Fibroblast of mammary gland (primary cell): Measurements from ENCODE around the gene SLC25A47.
A peak's percentile ranks its signal among the peaks of the same experiment; 100 is the strongest.
"Not testable (repeated sequence)": the region's sequence is repeated elsewhere in the genome, so short reads cannot be mapped to it uniquely, and the experiment has no call there.

Experiments
- DNase-seq: peaks from one replicate; pipeline ENCODE4 v3.0.0-alpha.2; 2010; ENCODE audit warnings: low read depth
- H3K4me3 ChIP-seq: 2 replicates; pipeline ENCODE4 v1.5.1; 2011; ENCODE audit warnings: low read depth, mild to moderate bottlenecking, low read length, moderate library complexity; ENCODE audit not compliant: control insufficient read depth
- TF ChIP-seq, protein P1 (sequence below): conservative IDR thresholded peaks from 2 replicates; pipeline ENCODE4 v1.5.1; 2011; ENCODE audit warnings: low read depth, low read length, inconsistent platforms; ENCODE audit not compliant: control insufficient read depth, insufficient read depth

The SLC25A47 gene

DNA sequence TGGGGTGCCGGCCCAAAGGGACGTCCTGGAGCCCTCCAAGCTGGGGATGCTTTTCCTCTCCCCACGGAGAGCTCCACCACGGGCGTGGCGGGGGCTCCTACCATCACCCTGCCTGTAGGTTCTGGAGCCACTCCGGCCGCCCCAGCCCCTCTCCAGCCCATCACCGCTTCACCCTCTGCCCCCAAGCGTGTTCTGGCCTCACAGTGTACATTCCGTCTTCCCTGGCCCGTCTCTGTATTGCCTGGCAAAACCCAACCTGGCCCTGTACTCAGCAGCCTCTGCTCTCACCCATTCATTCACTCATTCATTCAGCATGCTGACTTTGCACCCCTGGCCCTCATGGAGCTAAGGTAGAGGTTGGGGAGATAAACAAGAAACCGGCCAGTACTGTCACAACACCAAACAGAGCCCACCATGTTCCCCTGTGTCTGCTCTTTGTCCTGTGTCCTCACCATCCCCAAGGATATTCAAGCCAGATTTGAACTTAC, 37.2 kb upstream of the SLC25A47 start:
- peak overlapping the region; percentile 52 for H3K4me3 ChIP-seq
- DNase-seq: no peak
- TF ChIP-seq, protein P1, sequence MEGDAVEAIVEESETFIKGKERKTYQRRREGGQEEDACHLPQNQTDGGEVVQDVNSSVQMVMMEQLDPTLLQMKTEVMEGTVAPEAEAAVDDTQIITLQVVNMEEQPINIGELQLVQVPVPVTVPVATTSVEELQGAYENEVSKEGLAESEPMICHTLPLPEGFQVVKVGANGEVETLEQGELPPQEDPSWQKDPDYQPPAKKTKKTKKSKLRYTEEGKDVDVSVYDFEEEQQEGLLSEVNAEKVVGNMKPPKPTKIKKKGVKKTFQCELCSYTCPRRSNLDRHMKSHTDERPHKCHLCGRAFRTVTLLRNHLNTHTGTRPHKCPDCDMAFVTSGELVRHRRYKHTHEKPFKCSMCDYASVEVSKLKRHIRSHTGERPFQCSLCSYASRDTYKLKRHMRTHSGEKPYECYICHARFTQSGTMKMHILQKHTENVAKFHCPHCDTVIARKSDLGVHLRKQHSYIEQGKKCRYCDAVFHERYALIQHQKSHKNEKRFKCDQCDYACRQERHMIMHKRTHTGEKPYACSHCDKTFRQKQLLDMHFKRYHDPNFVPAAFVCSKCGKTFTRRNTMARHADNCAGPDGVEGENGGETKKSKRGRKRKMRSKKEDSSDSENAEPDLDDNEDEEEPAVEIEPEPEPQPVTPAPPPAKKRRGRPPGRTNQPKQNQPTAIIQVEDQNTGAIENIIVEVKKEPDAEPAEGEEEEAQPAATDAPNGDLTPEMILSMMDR: no peak

DNA sequence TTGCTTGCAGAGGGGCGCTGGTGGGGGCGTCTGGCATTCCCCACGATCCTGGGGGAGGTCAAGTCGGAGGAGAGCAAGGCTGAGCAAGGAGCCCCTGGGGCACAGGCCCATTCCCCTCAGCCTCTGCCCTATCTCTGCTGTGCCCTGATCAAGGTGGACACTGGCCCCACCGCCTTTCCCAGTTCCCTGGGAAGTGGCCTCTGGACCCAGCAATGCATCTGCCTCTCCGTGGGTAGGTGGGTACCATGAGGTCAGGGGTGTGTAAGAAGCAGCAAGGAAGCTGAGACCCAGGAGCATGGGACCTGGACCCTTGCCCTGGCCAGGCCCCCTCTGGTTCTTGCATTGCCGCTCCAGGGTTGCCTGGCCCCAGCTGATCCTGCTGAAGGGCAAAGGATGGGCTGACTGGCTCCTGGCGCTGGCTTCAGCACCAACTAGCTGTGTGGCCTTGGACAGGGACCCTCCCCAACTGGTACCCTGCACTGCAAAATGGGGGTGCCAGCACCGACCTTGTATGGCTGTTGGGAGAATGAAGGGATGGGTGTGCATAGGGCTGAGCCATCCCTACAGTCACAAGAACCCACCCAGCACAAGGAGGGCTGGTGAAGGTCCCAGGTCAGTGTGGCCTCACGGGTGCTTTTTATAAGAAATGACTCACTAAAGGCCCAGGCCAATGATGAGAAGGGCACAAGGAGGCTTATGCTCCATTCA, 36.5 kb upstream of the SLC25A47 start:
- TF ChIP-seq, protein P1: no peak
- no peak overlapping the region for H3K4me3 ChIP-seq
- DNase-seq: no peak

DNA sequence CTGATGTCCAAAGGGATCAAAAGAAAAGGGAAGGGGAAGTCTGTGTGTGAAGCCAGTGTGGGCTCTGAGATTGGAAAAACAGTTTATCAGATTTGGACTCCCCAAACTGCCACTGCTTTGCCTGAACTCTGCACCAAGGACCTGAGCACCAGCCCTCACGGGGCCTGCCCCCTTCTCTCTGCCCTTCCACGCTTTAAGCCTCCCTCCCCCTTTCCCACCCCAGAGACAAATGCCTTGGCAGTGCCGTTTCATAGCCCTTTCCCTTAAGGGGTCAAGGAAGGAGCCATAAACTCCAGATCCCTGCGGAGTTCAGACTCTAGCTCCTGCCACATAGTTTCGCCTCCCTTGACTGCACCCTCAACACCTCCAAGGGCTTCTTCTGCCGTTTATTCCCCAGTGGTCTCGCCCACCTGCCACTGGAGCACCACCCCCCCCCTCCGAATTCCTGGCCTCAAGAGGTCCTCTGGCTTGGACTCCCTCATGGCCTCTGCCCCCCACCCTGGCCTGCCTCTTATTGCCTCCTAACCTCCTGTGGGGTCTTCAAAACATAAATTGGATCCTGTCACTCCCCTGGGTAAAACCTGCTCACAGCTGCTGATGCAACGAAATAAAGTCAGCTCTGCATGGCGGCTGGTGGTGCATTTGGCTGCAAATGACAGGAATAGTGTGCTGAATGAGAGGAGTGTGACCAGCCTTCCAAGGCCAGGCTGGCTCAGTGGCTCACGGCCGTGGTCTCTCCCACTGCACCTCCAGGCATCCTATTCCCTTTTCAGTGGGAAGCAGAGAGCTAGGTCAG, 35.7 kb upstream of the SLC25A47 start:
- TF ChIP-seq, protein P1: no peak
- no peak overlapping the region for H3K4me3 ChIP-seq
- DNase-seq: no peak

DNA sequence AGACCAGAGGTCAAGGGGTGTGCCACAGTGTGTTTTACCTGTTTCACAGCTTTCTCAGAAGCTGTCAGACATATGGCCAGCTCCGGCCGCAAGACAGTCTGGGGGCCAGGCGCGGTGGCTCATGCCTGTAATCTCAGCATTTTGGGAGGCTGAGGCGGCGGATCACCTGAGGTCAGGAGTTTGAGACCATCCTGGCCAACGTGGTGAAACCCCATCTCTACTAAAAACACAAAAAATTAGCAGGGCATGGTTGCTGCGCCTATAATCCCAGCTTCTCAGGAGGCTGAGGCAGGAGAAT, 35.2 kb upstream of the SLC25A47 start:
- DNase-seq, H3K4me3 ChIP-seq: not testable (repeated sequence)

DNA sequence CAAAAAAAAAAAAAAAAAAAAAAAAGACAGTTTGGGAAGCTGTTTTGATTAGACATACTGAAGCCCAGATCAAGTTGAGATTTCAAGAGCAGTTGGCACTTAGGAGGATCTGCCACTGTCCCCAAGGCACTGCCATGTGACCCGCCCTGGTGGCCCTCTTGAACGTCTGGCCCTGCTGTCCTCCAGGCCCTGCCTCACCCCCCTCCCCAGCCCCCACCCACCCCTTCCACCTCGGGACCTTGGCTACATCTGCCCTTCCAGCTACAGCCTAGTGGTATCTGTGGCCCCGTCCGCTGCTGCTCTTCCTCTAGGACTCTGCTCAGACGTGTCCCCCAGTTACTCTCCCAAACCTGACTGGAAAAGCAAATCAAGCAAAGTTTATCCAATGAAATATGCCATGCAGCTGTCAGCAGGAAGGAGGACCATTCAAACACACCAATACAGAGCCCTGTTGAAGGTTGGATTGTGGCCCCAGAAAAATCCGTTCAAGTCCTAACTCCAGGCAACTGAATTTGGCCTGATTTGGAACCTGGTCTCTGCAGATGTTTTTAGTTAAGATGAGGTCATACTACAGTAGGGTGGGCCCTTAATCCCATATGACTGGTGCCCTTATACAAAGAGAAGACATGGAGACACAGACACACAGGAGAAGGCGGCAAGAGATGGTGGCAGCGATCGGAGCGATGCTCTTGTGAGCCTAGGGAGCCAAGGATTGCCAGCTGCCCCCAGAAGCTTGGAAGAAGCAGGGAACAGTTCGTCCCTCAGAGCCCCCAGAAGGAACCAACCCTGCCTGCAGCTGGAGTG, 34.6 kb upstream of the SLC25A47 start:
- no peak overlapping the region for H3K4me3 ChIP-seq
- DNase-seq: peak; percentile 62
- TF ChIP-seq, protein P1: no peak

DNA sequence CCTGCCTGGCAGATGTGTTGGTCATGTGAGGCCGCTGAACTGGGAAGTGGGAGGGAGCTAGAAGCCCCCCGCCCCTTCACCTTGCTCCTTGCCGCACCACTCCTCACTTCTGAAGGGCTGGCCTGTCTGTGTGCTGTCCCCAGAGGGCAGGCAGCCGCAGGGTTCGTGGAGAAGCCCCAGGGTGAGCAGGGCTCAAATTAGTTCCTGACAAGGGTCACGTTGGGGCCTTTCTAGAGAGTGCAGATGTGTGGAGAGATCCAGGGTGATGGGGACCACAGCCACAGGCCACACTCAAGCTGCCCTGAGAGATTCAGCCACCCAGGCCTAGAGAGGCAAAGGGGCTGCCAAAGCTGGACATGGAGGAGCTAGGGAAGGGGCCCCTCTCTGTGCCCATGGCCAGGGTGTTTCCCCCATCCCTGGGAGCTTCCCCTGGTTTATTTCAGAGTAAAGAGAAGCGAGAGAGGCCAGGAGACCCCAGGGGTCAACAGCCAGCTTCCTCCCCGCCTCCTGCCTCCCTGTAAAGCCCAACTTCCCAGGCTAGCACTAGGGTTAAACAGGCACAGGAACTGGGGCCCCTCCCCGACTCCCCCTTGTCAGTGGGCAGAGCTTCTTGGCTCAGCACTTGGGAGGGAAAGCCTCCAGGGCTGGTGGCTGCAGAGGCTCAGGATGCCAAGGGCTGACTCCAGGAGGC, 33.1 kb upstream of the SLC25A47 start:
- TF ChIP-seq, protein P1: no peak
- no peak overlapping the region for H3K4me3 ChIP-seq
- DNase-seq: no peak
